T-helper 17 cell (primary cell): Measurements from ENCODE around the gene MOXD1. TPM values are rescaled to one million over a fixed set of nuclear protein-coding genes. Genes with fewer than 3 reads are reported as not detected.

Source experiments
- ATAC-seq: fragments of 150-1000 bp; cut with Tn5 transposase; 2 replicates; pipeline ENCODE4 v1.10.0; 2021; ENCODE audit warnings: mild to moderate bottlenecking, moderate library complexity
- DNase-seq, 3 donors: peaks; one replicate each; pipeline versions ENCODE4 v3.0.0 to v3.0.0-alpha.2; 2020 to 2021
- H3K9me3 ChIP-seq: one replicate; pipeline ENCODE4 v1.7.0; 2013; ENCODE audit warnings: low read length, mild to moderate bottlenecking; ENCODE audit not compliant: control insufficient read depth, poor library complexity, severe bottlenecking
- H3K27ac Mint-ChIP-seq: one replicate; pipeline ENCODE4 v1.8.0; 2022; ENCODE audit warnings: mild to moderate bottlenecking, moderate library complexity, mixed read lengths
- H3K27me3 Mint-ChIP-seq: one replicate; pipeline ENCODE4 v1.8.0; 2022; ENCODE audit warnings: mixed read lengths
- H3K36me3 Mint-ChIP-seq: one replicate; pipeline ENCODE4 v1.8.0; 2022; ENCODE audit warnings: low read depth, mixed read lengths
- H3K4me1 Mint-ChIP-seq: one replicate; pipeline ENCODE4 v1.8.0; 2022; ENCODE audit warnings: mild to moderate bottlenecking, mixed read lengths
- H3K4me3 Mint-ChIP-seq: one replicate; pipeline ENCODE4 v1.8.0; 2022; ENCODE audit warnings: mild to moderate bottlenecking, moderate library complexity, mixed read lengths
- total RNA-seq, 4 donors: library from RNA in 2 of 4; stranded (reverse) in 2 of 4; gene quantifications; one replicate each; pipeline ENCODE4 v1.2.3 and lab custom pipeline; 2022 to 2026

MOXD1 gene
- total RNA-seq, 2 donors from 2014 or later: not detected

DNA sequence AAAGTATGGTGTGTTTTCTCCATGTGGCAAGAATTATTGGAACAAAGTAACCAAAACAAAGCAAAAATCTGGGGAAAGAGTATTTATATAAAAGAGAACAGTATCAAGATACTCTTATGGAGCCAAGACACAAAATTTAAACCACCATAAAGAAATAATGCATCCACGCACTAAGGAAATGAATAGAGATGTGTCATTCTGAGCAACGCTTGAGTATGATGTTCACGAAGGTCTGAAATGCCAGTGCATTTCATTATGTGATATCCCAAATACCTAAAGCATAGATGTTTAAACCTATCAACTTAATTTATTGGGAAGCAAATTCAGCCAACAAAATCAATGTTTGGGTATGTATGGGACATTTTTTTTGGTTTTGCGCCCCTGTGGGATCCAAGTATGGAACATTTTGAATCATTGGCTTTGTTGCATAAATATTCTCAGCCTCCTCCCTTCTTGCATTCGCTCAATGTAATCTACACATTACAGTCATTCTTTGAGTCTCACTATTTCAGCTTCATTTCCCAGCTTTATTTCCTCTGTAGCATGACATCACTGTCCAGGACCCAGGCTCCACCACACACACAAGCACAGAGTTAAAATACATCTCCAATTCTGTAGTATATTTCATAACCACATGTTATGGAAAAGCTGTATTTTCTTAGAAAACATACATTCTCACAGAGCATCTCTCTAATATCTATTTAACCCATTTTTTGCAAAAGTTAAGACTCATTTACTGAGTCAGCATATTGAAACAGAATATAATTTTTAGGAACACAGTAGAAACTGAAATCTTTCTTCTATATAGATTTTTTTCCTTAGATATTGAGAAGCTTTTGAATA, 11.6 kb upstream of the MOXD1 start:
- no peaks in the 10 kb centered on the region for H3K36me3 Mint-ChIP-seq

DNA sequence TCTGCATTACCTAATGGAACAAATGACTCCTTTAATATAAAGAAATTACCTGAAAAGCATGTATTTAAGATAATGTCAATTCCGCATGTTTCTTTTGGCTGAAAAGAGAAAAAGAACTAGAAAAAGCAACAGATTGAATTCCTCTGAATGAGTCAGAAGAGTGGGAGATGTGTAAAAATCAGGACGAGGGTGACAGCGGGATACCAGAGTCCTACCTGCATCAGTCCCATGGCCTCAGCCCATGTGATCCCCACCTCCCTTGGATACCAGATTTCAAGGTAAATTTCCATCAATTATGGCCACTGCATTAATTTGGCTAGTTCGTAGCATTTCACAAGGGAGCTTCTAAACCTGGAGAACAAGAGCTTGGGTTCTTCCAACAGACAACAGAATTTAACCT, 10.0 kb upstream of the MOXD1 start:
- H3K9me3 ChIP-seq: no peaks in the 10 kb centered on the region
- no peak overlapping the region for H3K27ac Mint-ChIP-seq
- DNase-seq: no peak
- ATAC-seq: no peak
- no peaks in the 10 kb centered on the region for H3K4me1 Mint-ChIP-seq
- no peak overlapping the region for H3K4me3 Mint-ChIP-seq
- peaks cover 41% of the 10 kb centered on the region for H3K27me3 Mint-ChIP-seq
- no peaks in the 10 kb centered on the region for H3K36me3 Mint-ChIP-seq

More for the DNA sequence above, 11.6 kb upstream of the MOXD1 start:
- Mint-ChIP-seq H3K4me3 (no peak overlapping the region), H3K27me3 (peaks cover 40% of the 10 kb centered on the region), H3K4me1 (no peaks in the 10 kb centered on the region), H3K27ac (no peak overlapping the region)
- ATAC-seq (no peak), DNase-seq (no peak)
- no peaks in the 10 kb centered on the region for H3K9me3 ChIP-seq

DNA sequence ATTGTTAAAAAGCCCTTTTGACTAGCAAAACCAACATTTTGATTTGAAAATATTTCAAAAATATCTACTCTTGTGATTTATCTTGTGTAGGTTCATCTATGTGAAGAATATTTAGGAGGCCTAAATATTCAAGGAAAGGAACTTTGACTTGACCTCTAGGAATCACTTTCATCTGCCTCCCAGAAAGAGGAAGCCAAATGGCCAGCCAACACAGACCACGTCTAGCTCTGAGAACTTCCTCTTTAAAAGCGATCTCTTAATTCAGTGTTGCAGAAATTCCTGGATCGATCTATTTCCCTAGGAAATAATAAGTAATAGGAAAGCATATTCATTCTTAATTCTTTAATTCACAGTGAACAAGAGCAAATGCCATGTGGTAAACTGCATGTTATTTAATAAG, 9.6 kb upstream of the MOXD1 start:
- H3K4me1 Mint-ChIP-seq: no peaks in the 10 kb centered on the region
- H3K27ac Mint-ChIP-seq: no peak overlapping the region
- no peaks in the 10 kb centered on the region for H3K36me3 Mint-ChIP-seq
- H3K9me3 ChIP-seq: no peaks in the 10 kb centered on the region
- no peak overlapping the region for H3K4me3 Mint-ChIP-seq
- peaks cover 46% of the 10 kb centered on the region for H3K27me3 Mint-ChIP-seq
- no peak for ATAC-seq
- no peak for DNase-seq

DNA sequence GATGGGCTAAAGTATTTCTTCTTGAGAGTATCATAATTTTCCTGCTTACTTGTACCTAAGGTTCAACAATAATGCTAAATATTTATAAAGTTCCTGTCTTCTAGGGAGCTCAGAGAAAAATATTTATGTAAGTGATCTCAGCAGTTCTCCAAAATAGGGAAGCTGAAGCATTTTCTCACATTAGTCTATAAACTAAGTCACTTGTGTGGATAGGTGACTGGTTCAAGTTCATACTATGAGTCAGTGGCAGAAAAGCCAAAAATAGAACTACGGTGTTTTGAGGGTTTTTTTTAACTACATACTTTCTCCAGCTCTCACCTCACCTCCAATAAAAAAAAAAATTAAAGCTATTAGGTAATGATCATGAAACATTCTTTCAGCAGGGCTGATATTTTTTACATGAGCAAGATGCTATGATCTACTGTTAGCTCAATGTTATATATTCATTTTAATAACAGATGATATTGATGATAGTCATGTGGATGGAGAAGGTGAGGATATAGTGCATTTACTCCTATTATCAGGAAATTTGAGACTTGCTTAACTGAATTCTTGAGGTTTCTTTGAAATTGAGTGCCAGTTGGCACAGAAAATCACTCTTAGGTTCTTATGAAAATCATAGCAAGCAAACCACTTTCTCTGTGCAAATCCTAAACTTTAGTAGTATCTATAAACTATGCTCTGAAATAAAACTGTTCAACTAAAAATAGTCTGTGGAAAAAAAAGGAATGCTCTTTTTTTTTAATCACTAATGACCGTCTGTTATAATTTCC, 4.1 kb upstream of the MOXD1 start:
- H3K4me1 Mint-ChIP-seq: peaks cover 4% of the 10 kb centered on the region
- H3K36me3 Mint-ChIP-seq: peaks cover 2% of the 10 kb centered on the region
- H3K9me3 ChIP-seq: no peaks in the 10 kb centered on the region
- ATAC-seq (no peak), DNase-seq (no peak)
- H3K4me3 Mint-ChIP-seq: no peak overlapping the region
- H3K27ac Mint-ChIP-seq: no peak overlapping the region
- H3K27me3 Mint-ChIP-seq: peaks cover 53% of the 10 kb centered on the region

DNA sequence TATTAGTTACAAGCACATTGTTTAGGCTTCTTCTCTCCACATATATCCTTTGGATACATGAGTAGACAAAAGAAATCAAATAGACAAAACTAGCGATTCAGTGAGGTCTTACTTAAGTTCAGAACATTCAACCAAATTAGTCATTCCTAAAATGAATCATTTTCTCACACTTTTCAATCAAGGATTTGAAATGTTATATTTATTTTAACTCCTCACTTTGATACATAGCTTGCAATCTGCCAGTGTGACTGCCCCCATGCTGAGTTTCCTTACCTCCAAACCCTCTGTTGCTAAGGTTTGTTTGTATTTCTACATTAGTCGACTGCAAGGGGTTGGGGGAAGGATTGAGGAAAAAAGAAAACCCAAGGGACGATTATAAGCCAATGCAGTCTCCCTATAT, 3.5 kb upstream of the MOXD1 start:
- ATAC-seq: no peak
- no peak overlapping the region for H3K4me3 Mint-ChIP-seq
- peaks cover 4% of the 10 kb centered on the region for H3K4me1 Mint-ChIP-seq
- no peak overlapping the region for H3K27ac Mint-ChIP-seq
- H3K9me3 ChIP-seq: no peaks in the 10 kb centered on the region
- H3K27me3 Mint-ChIP-seq: peaks cover 59% of the 10 kb centered on the region
- peaks cover 2% of the 10 kb centered on the region for H3K36me3 Mint-ChIP-seq
- DNase-seq: no peak

DNA sequence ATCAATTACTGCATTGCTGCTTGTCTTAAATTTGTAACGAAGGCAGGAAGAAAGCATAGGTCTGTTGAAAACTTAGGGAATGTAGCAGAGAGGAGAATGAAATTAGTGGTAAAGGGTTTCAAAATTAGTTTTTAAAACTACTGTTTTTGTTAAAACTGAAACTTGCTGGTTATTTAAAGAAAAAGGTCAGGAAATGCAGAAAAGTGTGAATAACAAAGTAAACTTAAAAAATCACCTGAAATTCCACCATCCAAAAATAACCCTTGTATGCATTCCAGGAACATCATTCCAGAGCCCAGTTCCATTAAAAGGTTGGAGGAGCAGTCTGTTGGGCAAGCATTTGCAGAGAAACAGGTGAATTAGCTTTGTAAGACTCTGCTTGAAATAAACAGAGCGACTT, 3.1 kb upstream of the MOXD1 start:
- Mint-ChIP-seq H3K27me3 (peaks cover 60% of the 10 kb centered on the region), H3K4me3 (no peak overlapping the region), H3K36me3 (peaks cover 2% of the 10 kb centered on the region), H3K4me1 (peaks cover 4% of the 10 kb centered on the region), H3K27ac (no peak overlapping the region)
- no peaks in the 10 kb centered on the region for H3K9me3 ChIP-seq
- DNase-seq (no peak), ATAC-seq (no peak)

DNA sequence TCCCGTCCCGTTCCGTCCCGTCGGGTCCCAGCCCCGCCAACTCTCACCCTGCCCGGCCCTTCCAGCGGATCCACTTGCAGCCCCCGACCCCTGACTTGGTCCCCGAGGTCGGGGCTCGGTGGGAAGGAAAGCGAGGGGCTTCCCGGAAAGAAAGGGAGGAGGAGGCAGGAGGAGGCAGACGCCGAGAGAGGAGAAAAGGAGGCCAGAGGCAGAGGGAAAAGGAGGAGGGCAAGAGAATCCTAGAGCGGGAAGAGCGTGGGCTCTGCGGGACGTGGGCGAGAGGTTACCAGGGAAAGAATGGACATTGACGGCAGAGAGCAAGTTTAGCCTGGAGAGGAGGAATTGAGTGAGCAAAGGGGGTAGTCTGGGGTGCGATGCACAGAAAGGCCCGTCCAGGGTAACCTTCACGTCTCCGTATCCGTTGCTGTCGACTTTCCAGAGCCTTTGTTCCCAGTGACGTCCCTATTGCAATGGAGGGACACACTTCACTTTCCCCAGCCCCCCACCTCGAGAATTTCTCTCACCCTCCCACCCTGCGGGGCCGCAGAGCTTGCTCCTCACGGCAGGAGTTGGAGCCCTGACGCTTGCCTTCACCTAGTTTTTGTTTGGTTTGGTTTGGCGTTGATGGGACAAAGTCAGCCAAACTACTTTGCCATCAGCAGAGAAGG, 477 bp upstream of the MOXD1 start:
- Mint-ChIP-seq H3K36me3 (peaks cover 2% of the 10 kb centered on the region), H3K4me1 (peaks cover 4% of the 10 kb centered on the region), H3K27me3 (peaks cover 49% of the 10 kb centered on the region), H3K4me3 (peak overlapping the region; percentile 53), H3K27ac (no peak overlapping the region)
- no peak for ATAC-seq
- DNase-seq: no peak
- no peaks in the 10 kb centered on the region for H3K9me3 ChIP-seq

DNA sequence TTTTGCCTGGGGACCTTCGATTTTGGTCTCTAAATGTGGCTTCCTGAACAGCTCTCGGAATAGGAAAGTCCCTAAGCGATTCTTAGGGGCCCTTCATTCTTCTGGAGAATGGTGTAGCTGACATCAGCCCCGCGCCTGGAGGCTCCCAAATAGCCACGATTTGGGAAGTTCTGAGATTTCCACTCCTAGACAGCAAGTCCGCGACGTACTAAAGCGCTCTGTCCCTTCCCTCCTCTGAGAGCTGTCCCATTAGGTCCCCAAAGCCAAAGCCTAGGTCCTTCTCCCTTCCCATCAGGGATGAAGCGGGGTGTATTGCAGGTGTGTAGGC, 756 bp downstream of the MOXD1 start:
- no peak for DNase-seq
- Mint-ChIP-seq H3K27me3 (peaks cover 41% of the 10 kb centered on the region), H3K36me3 (peaks cover 2% of the 10 kb centered on the region), H3K27ac (no peak overlapping the region), H3K4me3 (peak overlapping the region; percentile 81), H3K4me1 (peaks cover 4% of the 10 kb centered on the region)
- H3K9me3 ChIP-seq: no peaks in the 10 kb centered on the region
- no peak for ATAC-seq

DNA sequence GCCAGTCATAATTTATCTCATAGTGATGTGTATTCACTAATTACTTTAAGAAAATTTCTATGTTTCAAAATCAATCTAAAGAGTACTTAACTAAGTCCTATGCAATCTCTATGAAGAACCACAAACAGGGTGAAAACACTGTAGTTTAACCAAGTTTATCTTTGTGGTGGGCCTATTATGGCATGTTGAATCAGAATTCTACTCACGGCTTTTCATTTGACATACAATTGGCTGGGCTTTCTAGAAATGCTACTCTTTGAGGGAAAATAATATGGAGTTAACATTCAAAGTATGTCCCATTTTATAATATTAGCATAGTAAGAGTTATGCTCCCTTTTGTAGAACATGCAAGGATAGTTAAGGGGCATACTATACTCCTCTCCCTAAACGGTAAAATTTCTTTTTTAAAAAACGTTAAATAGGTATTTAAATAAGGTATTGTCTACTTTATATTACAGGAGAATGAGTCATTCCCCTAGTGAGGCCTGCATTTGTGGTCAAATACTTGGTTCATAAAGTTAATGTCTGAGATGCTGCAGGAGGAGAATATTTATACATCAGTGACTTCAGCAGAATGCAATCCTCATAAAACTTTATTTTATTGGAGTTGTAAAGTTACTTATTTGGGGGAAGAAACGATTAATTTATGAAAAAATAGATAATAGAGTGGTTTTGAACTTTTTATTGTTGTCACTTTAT, 1.8 kb downstream of the MOXD1 start:
- Mint-ChIP-seq H3K36me3 (peaks cover 2% of the 10 kb centered on the region), H3K4me3 (no peak overlapping the region), H3K4me1 (peaks cover 4% of the 10 kb centered on the region), H3K27me3 (peaks cover 38% of the 10 kb centered on the region), H3K27ac (no peak overlapping the region)
- peaks cover 3% of the 10 kb centered on the region for H3K9me3 ChIP-seq
- ATAC-seq (no peak), DNase-seq (no peak)

DNA sequence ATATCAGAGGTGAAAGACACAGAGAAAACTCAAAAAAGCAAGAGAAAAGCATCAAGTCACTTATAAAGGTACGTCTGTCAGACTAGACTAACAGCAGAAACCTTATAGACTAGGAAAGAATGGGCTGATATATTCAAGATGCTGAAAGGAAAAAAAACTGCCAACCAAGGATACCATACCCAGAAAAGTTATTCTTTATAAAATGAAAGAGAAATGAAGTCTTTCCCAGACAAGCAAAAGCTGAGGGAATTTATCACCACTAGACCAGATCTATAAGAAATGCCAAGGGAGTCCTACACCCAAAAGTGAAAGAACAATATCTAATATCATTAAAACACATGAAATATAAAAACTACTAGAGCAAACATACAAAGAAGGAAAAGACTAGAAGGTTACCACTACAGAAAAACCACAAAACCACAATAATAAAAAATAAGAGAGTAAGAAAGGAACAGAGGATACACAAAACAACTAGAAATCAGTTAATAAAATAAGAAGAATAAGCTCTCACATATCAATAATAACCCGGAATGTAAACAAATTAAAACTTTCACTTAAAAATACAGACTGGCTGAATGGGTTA, 6.2 kb downstream of the MOXD1 start:
- Mint-ChIP-seq H3K36me3 (peaks cover 2% of the 10 kb centered on the region), H3K4me1 (no peaks in the 10 kb centered on the region), H3K27me3 (peaks cover 13% of the 10 kb centered on the region), H3K4me3 (no peak overlapping the region), H3K27ac (no peak overlapping the region)
- H3K9me3 ChIP-seq: peaks cover 3% of the 10 kb centered on the region
- ATAC-seq (no peak), DNase-seq (no peak)

DNA sequence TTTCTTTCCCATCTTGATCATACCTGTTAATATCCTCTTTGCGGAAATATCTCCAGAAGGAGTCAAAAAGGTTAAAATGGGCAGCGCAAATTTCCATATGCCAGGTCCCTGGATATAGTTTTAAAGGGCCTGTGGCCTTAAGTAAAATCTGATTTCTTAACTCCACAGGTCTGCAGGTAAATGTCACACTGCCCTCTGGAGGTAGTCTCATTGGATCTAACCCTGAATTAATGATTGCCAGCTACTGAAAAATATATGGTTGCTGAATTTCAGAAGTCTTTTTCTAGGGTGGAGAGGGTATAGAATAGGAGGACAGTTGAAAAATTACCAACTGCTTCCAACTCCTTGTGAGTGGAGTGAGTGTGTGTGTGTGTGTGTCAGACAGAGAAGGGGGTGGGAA, 8.5 kb downstream of the MOXD1 start:
- Mint-ChIP-seq H3K27ac (no peak overlapping the region), H3K36me3 (peaks cover 2% of the 10 kb centered on the region), H3K27me3 (peaks cover 10% of the 10 kb centered on the region), H3K4me3 (no peak overlapping the region), H3K4me1 (no peaks in the 10 kb centered on the region)
- DNase-seq: no peak
- no peak for ATAC-seq
- peaks cover 3% of the 10 kb centered on the region for H3K9me3 ChIP-seq

DNA sequence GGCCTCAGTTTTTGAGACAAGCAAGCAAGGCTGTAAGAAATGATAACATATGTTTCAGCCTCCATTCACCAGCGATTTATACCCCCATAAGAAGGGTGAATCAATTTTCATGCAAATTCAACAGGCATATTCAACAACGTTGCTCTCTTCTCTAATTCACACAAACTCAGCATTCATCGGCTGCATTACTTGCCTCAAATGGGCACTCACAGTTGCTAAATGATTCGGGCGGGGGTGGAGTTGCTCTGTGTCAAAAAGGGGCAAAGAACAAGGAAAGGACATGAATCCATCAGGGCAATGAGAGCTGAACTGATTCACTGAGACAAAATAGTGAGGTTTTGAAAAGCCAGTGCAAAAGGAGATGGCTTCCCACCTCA, 9.0 kb downstream of the MOXD1 start:
- ATAC-seq: no peak
- H3K27me3 Mint-ChIP-seq: peaks cover 10% of the 10 kb centered on the region
- no peak overlapping the region for H3K27ac Mint-ChIP-seq
- DNase-seq: no peak
- peaks cover 2% of the 10 kb centered on the region for H3K36me3 Mint-ChIP-seq
- peaks cover 3% of the 10 kb centered on the region for H3K9me3 ChIP-seq
- H3K4me3 Mint-ChIP-seq: no peak overlapping the region
- H3K4me1 Mint-ChIP-seq: no peaks in the 10 kb centered on the region
